K562 treated with DMSO at 1 percent for 4 hours (cell line): Measurements from ENCODE around the gene SLC5A5. TPM values are rescaled to one million over a fixed set of nuclear protein-coding genes. Genes with fewer than 3 reads are reported as not detected.

Source experiments
- total RNA-seq: library from RNA; unstranded; fragments of 300-600 nt; gene quantifications from 2 replicates; pipeline ENCODE4 v1.2.3, GENCODE V29; 2022; ENCODE audit not compliant: insufficient read depth

The SLC5A5 gene
- 0.16 TPM in 1 of 2 replicates, not detected in the other for total RNA-seq

DNA sequence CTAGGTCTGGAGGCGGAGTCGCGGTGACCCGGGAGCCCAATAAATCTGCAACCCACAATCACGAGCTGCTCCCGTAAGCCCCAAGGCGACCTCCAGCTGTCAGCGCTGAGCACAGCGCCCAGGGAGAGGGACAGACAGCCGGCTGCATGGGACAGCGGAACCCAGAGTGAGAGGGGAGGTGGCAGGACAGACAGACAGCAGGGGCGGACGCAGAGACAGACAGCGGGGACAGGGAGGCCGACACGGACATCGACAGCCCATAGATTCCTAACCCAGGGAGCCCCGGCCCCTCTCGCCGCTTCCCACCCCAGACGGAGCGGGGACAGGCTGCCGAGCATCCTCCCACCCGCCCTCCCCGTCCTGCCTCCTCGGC is at the start of gene SLC5A5:
Gene SLC5A5, plus strand, starts transcription at position 68 of the 373 bp plus-strand sequence. CDS start 375 bp downstream, outside the sequence.

DNA sequence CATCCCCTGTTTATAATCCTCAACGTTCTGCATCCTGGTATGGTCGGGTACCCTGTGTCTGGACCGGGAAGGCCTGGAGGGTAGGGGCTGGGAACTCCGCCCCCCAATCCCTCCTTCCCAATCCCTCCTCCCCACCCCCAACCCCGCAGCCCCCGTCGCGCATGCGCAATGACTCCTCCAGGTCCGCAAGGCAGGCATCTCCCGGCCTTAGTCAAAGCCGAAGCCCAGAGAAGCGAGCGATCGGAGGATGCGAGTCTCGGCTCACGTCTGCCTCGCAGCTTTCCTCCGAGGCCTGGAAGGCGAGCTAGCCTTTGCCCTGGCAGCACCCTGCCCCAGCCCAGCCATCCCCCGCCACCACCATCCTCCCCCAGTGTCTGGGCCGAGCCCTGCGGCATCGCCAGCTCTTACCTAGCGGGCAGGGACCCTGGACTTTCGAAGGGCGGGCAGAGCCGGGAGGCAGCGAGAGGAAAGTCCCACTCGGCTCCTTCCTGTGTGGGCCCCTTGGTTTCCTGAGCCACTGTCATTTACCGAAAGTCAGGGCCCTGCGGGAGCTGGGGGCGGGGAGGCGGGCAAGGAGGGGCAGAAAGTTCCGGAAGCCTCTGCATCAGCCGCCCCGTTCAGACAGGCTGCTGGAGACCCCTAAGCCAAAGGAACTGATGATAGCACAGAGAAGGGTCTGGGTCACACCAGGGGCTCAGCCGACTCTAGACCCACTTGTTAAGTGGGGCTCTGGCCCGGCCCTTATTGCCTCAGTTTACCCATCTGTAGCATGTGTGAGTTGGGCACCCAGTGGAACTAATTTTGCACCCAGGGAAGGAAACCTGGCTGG is 24.0 kb upstream of the SLC5A5 start, which contains the start of gene JAK3:
Gene JAK3, minus strand, starts transcription at position 445 of the 829 bp plus-strand sequence. CDS start 3,565 bp downstream, outside the sequence.

DNA sequence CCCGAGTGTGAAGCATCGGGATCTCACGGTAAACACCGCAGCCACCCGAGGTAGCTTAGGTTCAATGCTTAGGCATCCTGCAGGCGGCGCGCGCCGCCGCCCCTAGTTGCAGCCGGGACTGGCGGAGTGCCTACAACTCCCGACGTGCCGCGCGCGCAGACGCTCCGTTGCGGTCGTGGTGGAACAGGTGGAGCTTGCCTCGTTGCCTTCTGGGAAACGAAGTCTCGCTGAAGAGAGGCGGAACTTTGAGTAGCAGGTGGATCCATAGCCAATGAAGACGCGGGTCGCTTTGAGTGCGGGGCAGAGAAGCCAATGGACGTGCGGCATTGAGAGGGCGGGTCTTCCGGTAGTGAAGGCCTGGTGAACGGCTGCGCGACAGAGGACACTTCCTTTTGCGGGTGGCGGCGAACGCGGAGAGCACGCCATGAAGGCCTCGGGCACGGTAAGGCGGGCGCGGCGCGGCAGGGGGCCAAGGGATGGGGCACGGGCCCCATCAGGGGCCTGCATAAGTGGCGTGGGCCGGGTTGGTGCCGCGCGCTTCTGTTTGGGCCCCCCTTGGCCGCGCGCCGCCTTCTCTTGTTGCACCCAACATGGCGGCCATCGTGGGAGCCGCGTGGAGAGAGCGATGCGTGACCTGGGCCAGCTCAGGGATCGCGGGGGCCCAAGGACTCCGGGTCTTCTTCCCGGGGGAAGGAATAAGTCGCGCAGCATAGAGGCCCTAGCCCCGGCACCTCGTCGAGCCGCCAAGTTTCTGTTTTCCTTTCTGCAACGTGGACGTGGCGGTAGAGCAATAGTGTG is 12.0 kb upstream of the SLC5A5 start, which contains the start of gene RPL18A:
Gene RPL18A, plus strand, starts transcription at position 378 of the 798 bp plus-strand sequence. Its CDS starts 47 bp downstream, at position 425.

DNA sequence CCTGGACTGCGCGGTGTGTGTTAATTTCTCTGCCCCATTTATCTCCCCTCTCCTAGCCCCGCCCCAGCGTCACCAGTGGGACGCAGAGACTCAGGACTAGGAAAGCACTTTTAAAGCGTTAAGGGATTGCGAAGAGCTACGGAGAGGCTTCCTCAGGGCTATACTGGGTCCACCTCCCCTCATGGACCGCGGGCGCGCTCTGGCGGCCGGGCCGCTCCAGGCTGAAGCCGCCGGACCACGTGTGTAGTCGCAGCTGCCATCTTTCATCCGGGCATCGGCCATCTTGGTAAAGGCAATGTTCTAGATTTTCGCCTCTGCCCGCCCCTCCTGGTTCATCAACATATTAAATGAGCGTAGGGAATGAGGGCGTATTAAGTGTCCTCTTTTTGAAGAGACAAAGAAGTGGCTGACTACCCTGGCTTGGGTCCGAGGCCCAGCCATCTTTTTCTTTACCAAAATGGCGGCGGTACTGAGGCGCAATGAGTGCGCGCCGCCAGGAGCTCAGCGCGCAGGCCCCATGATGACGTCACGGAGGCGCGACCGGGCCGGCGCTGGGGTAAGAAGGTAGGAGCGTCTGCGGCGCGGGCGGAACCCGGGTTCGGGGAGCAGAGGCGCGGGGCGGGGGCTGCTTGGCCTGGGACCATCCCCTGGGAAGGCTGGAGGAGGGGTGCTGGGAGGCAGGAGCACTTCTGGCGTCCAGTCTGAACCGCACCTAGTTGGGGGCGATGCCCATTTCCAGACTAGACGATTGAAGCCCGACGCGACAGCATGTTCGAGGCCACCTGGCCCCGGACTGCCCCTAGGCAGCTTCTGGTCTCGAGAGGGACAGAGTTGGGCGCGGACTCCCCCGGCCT is 61.0 kb downstream of the SLC5A5 start, which contains the start of gene CCDC124:
Gene CCDC124, plus strand, starts transcription at position 531 of the 854 bp plus-strand sequence. CDS start 3,406 bp downstream, outside the sequence.

Other genes with a start within 250 kb of the SLC5A5 start
- 0.15 and 0.85 TPM in 2 replicates for gene UNC13A, start 183.6 kb upstream of the SLC5A5 start, total RNA-seq
- 57.8 and 66.7 TPM in 2 replicates for gene MAP1S, start 152.5 kb upstream of the SLC5A5 start, total RNA-seq
- 38.8 TPM in 2 replicates for gene FCHO1, start 120.5 kb upstream of the SLC5A5 start, total RNA-seq
- gene B3GNT3, start 76.8 kb upstream of the SLC5A5 start, total RNA-seq: not detected in 2 replicates
- not detected in 2 replicates for gene INSL3, start 50.4 kb upstream of the SLC5A5 start, total RNA-seq
- not detected in 2 replicates for gene JAK3, start 24.0 kb upstream of the SLC5A5 start, total RNA-seq
- gene RPL18A, start 12.0 kb upstream of the SLC5A5 start, total RNA-seq: 7,984 and 8,621 TPM in 2 replicates
- 116 TPM in 2 replicates for gene CCDC124, start 61.1 kb downstream of the SLC5A5 start, total RNA-seq
- 10.3 and 19.9 TPM in 2 replicates for gene KCNN1, start 95.2 kb downstream of the SLC5A5 start, total RNA-seq
- 27.4 and 31.6 TPM in 2 replicates for gene ARRDC2, start 136.2 kb downstream of the SLC5A5 start, total RNA-seq
- not detected in 2 replicates for gene IL12RB1, start 215.0 kb downstream of the SLC5A5 start, total RNA-seq
- gene MAST3, start 225.8 kb downstream of the SLC5A5 start, total RNA-seq: 10.6 and 11.1 TPM in 2 replicates